HepG2 (cell line): ENCODE measurements around the gene ALG5. TPM values are rescaled to one million over a fixed set of nuclear protein-coding genes. Genes with fewer than 3 reads are reported as not detected.

Experiments used
- ATAC-seq: fragments of 200-7000 bp; cut with Tn5 transposase; 3 replicates; pipeline ENCODE4 v1.9.1; 2020; ENCODE audit warnings: mild to moderate bottlenecking, moderate library complexity
- BruUV-seq: library from RNA; stranded (reverse); fragments of 400-500 nt; replicated peaks from 2 replicates; lab custom pipeline; 2021; lab: Mats Ljungman, UMichigan
- CTCF ChIA-PET: fragments of 300-600 bp; formaldehyde crosslinking; extraction: SDS; loops from one replicate; lab custom pipeline; 2021; ENCODE audit warnings: low total read pairs, inconsistent platforms, low intra/inter-chr PET ratio; lab: Yijun Ruan, JAX
- POLR2A ChIA-PET: fragments of 350-600 bp; sonication (Branson Sonifier 250); formaldehyde crosslinking; loops from one replicate; lab custom pipeline; 2020; ENCODE audit warnings: antibody characterized with exemption, inconsistent platforms; lab: Yijun Ruan, JAX
- DNase-seq: peaks from one replicate; pipeline ENCODE4 v3.0.0-alpha.2; 2015; ENCODE audit warnings: low spot score
- FAIRE-seq: peaks from 3 replicates; lab custom pipeline; 2011; peaks lifted over from hg19 to GRCh38; lab: Jason Lieb, UNC
- H2AFZ ChIP-seq: one replicate; pipeline ENCODE4 v1.6.1; 2011; ENCODE audit warnings: low read length, inconsistent platforms
- H3K27ac ChIP-seq: fragments of 300-600 bp; 3 replicates; pipeline ENCODE4 v1.8.0; 2011; ENCODE audit warnings: mixed run types, mild to moderate bottlenecking, mixed read lengths, low read length, inconsistent platforms; ENCODE audit not compliant: insufficient read depth; ENCODE audit errors: extremely low read length
- H3K27me3 ChIP-seq, 2 experiments: fragments of 200-600 bp in 1 of 2; 2 replicates in 1 of 2; 3 replicates in 1 of 2; pipeline versions ENCODE4 v1.6.0 to v1.8.0; 2011; ENCODE audit warnings: low read length in 2 of 2, mild to moderate bottlenecking in 2 of 2, moderate library complexity in 2 of 2, inconsistent platforms in 1 of 2; ENCODE audit not compliant: insufficient read depth in 2 of 2, control insufficient read depth in 1 of 2
- H3K36me3 ChIP-seq, 2 experiments: fragments of 200-600 bp in 1 of 2; replicated peaks in 1 of 2; 2 replicates in 1 of 2; 3 replicates in 1 of 2; pipeline versions ENCODE4 v1.5.1 to v1.8.0; 2011; ENCODE audit warnings: low read length in 2 of 2, inconsistent platforms in 1 of 2; ENCODE audit not compliant: insufficient read depth in 2 of 2, control insufficient read depth in 1 of 2
- H3K4me1 ChIP-seq: 2 replicates; pipeline ENCODE4 v1.5.1; 2012; ENCODE audit warnings: low read length, inconsistent platforms; ENCODE audit not compliant: insufficient read depth
- H3K4me2 ChIP-seq: 2 replicates; pipeline ENCODE4 v1.6.0; 2011; ENCODE audit warnings: low read depth, low read length, inconsistent platforms
- H3K4me3 ChIP-seq, 3 experiments: fragments of 200-600 bp in 1 of 3; sonication (generic), shearing (Covaris generic) in 1 of 3; replicated peaks in 1 of 3; 2 replicates each; pipeline ENCODE4 v1.5.1; 2011 to 2016; ENCODE audit warnings: low read length in 3 of 3, inconsistent platforms in 2 of 3, low read depth in 2 of 3, mild to moderate bottlenecking in 2 of 3, control low read depth in 1 of 3, mixed read lengths in 1 of 3; ENCODE audit not compliant: insufficient read depth in 1 of 3
- H3K79me2 ChIP-seq: one replicate; pipeline ENCODE4 v1.6.1; 2011; ENCODE audit warnings: low read length, inconsistent platforms; ENCODE audit not compliant: insufficient read depth
- H3K9ac ChIP-seq: 2 replicates; pipeline ENCODE4 v1.6.0; 2011; ENCODE audit warnings: mild to moderate bottlenecking, low read depth, low read length, inconsistent platforms; ENCODE audit not compliant: insufficient read depth
- H3K9me3 ChIP-seq: 2 replicates; pipeline ENCODE4 v1.5.1; 2012; ENCODE audit warnings: mild to moderate bottlenecking, low read length
- H4K20me1 ChIP-seq: 2 replicates; pipeline ENCODE4 v1.6.0; 2011; ENCODE audit warnings: inconsistent platforms, mild to moderate bottlenecking, low read length, moderate library complexity; ENCODE audit not compliant: insufficient read depth
- ARNTL ChIP-seq: sonication (generic); formaldehyde crosslinking; IDR thresholded peaks from 2 replicates; pipeline ENCODE4 v1.4.0; 2020; ENCODE audit warnings: mild to moderate bottlenecking, missing genetic modification reagents
- CEBPG ChIP-seq: IDR thresholded peaks from 2 replicates; pipeline ENCODE4 v1.6.1; 2016
- ETV5 ChIP-seq: IDR thresholded peaks from 2 replicates; pipeline ENCODE4 v1.6.1; 2018; ENCODE audit warnings: missing biosample characterization, missing genetic modification reagents, inconsistent platforms, borderline replicate concordance
- GPN1 ChIP-seq: sonication (generic); formaldehyde crosslinking; IDR thresholded peaks from 2 replicates; pipeline ENCODE4 v1.5.1; 2020; ENCODE audit warnings: missing genetic modification reagents, borderline replicate concordance
- GTF2F1 ChIP-seq: fragments of 150-350 bp; IDR thresholded peaks from 2 replicates; pipeline ENCODE4 v1.6.1; 2014; ENCODE audit warnings: low read length
- HOXA3 ChIP-seq: sonication (generic); formaldehyde crosslinking; IDR thresholded peaks from 2 replicates; pipeline ENCODE4 v1.5.0; 2020; ENCODE audit warnings: missing genetic modification reagents
- KAT8 ChIP-seq: IDR thresholded peaks from 2 replicates; pipeline ENCODE4 v1.6.1; 2016; ENCODE audit warnings: missing genetic modification reagents, missing compliant biosample characterization
- MEIS2 ChIP-seq: sonication (generic); formaldehyde crosslinking; IDR thresholded peaks from 2 replicates; pipeline ENCODE4 v1.9.0; 2021; ENCODE audit warnings: mild to moderate bottlenecking, missing genetic modification reagents
- MTA1 ChIP-seq: sonication (generic); formaldehyde crosslinking; IDR thresholded peaks from 2 replicates; pipeline ENCODE4 v1.4.0; 2020; ENCODE audit warnings: missing genetic modification reagents, mild to moderate bottlenecking, borderline replicate concordance
- MXD4 ChIP-seq: IDR thresholded peaks from 2 replicates; pipeline ENCODE4 v1.6.1; 2016; ENCODE audit warnings: mild to moderate bottlenecking, missing biosample characterization, missing genetic modification reagents
- NCOA2 ChIP-seq: sonication (generic); formaldehyde crosslinking; IDR thresholded peaks from 2 replicates; pipeline ENCODE4 v1.8.0; 2022; ENCODE audit warnings: inconsistent platforms
- POLR2A ChIP-seq, 2 experiments: IDR thresholded peaks; 2 replicates each; pipeline ENCODE4 v1.6.1; 2011; ENCODE audit warnings: low read depth in 2 of 2, low read length in 2 of 2, mild to moderate bottlenecking in 1 of 2, moderate library complexity in 1 of 2; ENCODE audit not compliant: insufficient read depth in 1 of 2
- RAD21 ChIP-seq: fragments of 450-650 bp; formaldehyde crosslinking; IDR thresholded peaks from 2 replicates; pipeline ENCODE4 v1.5.0; 2020; ENCODE audit warnings: mild to moderate bottlenecking
- REPIN1 ChIP-seq: sonication (generic); formaldehyde crosslinking; IDR thresholded peaks from 2 replicates; pipeline ENCODE4 v1.8.0; 2022; ENCODE audit warnings: missing genetic modification reagents, low read depth, mild to moderate bottlenecking, borderline replicate concordance
- SALL1 ChIP-seq: sonication (generic); formaldehyde crosslinking; IDR thresholded peaks from 2 replicates; pipeline ENCODE4 v1.8.0; 2022; ENCODE audit warnings: mild to moderate bottlenecking, missing genetic modification reagents
- SAP130 ChIP-seq: IDR thresholded peaks from 2 replicates; pipeline ENCODE4 v1.6.1; 2016; ENCODE audit warnings: low read depth
- SKI ChIP-seq: fragments of 450-650 bp; IDR thresholded peaks from one replicate; pipeline ENCODE4 v1.6.1; 2018; ENCODE audit warnings: mild to moderate bottlenecking; ENCODE audit not compliant: partially characterized antibody
- ZFX ChIP-seq: sonication (generic); formaldehyde crosslinking; IDR thresholded peaks from 2 replicates; pipeline ENCODE4 v1.4.0; 2020; ENCODE audit warnings: mild to moderate bottlenecking, low read depth, missing genetic modification reagents, moderate library complexity
- ZFY ChIP-seq: sonication (generic); formaldehyde crosslinking; IDR thresholded peaks from 2 replicates; pipeline ENCODE4 v1.4.0; 2020; ENCODE audit warnings: missing genetic modification reagents
- ZNF10 ChIP-seq: sonication (generic); formaldehyde crosslinking; IDR thresholded peaks from 2 replicates; pipeline ENCODE4 v1.4.0; 2020; ENCODE audit warnings: mild to moderate bottlenecking, low read depth, missing genetic modification reagents, borderline replicate concordance
- ZNF205 ChIP-seq: IDR thresholded peaks from 2 replicates; pipeline ENCODE4 v1.6.1; 2018; ENCODE audit warnings: missing biosample characterization, missing genetic modification reagents
- WGBS: methylation state at CpG from one replicate; pipeline ENCODE4 v1.1.6; 2017; ENCODE audit warnings: low lambda C conversion rate; 5-methylcytosine and 5-hydroxymethylcytosine counted together
- in situ Hi-C: cut with HindIII; loops from 2 replicates; pipeline ENCODE4 v1.10.0; 2017; ENCODE audit warnings: low pct_unique_long_range_greater_than_20kb; ENCODE audit not compliant: extremely low pct_ligation_motif_present
- intact Hi-C: fragments of 100-400 bp; cut with micrococcal nuclease; formaldehyde crosslinking; loops from one replicate; pipeline ENCODE4 v1.10.0; 2022; ENCODE audit not compliant: unreplicated experiment
- polyA plus RNA-seq, 8 experiments: library from polyadenylated mRNA; depleted of rRNA in 3 of 8; stranded (reverse) in 7 of 8; unstranded in 1 of 8; fragments of >200 nt; fragmentation: Illumina TruSeq in 4 of 8; extraction: Trizol in 4 of 8; gene quantifications; 2 replicates each; pipeline versions ENCODE4 v1.2.1 to v1.2.3, GENCODE V29; 2011 to 2016; ENCODE audit warnings: low read depth in 4 of 8, missing spikeins in 1 of 8, mixed read lengths in 1 of 8; ENCODE audit not compliant: insufficient read depth in 1 of 8
- total RNA-seq, 5 experiments: library from RNA; depleted of rRNA; stranded (reverse); fragments of >200 nt; fragmentation: Illumina TruSeq; extraction: Trizol; gene quantifications; 2 replicates each; pipeline ENCODE4 v1.2.3, GENCODE V29; 2016; ENCODE audit warnings: low read depth in 1 of 5

ALG5 gene
- total and polyA plus RNA-seq, 2 of the 13 experiments (the other 11 are each of a cell fraction or from before 2014, with no cell fraction given) = 27.8 to 51.1 TPM

DNA sequence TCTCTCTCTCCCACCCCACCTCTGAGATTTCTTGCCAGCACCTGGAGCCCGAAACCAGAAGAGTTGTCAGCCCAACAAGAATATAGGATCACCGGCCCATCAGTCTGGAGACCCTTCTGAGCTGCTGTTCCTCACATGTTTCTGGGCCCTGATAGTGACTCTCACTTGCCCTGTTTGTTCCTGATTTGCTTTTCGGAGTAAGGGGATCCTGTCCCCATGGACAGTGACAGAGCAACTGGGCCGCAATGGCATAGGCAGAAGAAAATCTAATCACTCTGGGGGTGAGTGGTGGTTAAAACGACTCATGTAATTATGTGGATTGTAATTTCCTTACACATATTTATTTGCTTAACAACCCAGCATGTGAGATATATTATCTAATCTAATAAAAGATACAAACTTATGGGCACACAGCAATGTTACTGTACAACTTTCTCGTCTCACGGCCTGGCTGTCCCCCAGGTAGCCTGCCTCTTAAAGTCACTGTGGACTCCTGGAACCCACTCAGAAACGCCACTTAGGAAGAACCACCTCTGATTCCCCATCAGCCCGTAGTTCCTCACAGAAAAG lies 78.4 kb downstream of the ALG5 start:
- POLR2A ChIA-PET = no interaction called here
- peak overlapping the region; percentile 44 to 82 (median 69); a peak in 5 of 6 replicates for H3K4me3 ChIP-seq
- H3K4me2 ChIP-seq = peak overlapping the region; percentile 76
- DNase-seq (no peak), FAIRE-seq (no peak), ATAC-seq (no peak; the same call in 2 of the 3 replicates)
- CTCF ChIA-PET = no interaction called here
- WGBS = 68% methylated on average over 8 of the region's 9 CpGs
- peaks cover 60% of the 10 kb centered on the region for H3K4me1 ChIP-seq
- in situ Hi-C loops = loop anchor here (5.0 kb wide), 1 partner anchor 38 kb away; no protein-coding TSS in a partner anchor
- H3K27ac ChIP-seq = peak overlapping the region; percentile 21
- H3K79me2 ChIP-seq = peaks cover 32% of the 10 kb centered on the region
- H3K36me3 ChIP-seq = no peaks in the 10 kb centered on the region
- peak overlapping the region; percentile 58 for H3K9ac ChIP-seq
- peak overlapping the region; percentile 39 for H2AFZ ChIP-seq
- BruUV-seq = TSS peak; percentile 89
- no peaks in the 10 kb centered on the region for H3K27me3 ChIP-seq
- no peak for TF ChIP-seq NCOA2 (CRISPR knock-in tag)
- TF ChIP-seq REPIN1 (CRISPR knock-in tag) = no peak
- TF ChIP-seq ZNF10 = no peak
- TF ChIP-seq ZNF205 = no peak
- TF ChIP-seq KAT8 = no peak
- no peak for TF ChIP-seq GTF2F1
- TF ChIP-seq MXD4 (CRISPR knock-in tag) = no peak
- no peaks in the 10 kb centered on the region for H3K9me3 ChIP-seq
- intact Hi-C loops = no loop called here
- H4K20me1 ChIP-seq = no peaks in the 10 kb centered on the region

- in situ Hi-C loops (loop anchor here (5.0 kb wide), 1 partner anchor 38 kb away; no protein-coding TSS in a partner anchor), intact Hi-C loops (loop anchor here (1.0 kb wide), 2 partner anchors 37 to 62 kb away; no protein-coding TSS in a partner anchor)
- peaks cover 34% of the 10 kb centered on the region for H3K79me2 ChIP-seq
- no peaks in the 10 kb centered on the region for H3K9me3 ChIP-seq
- no peaks in the 10 kb centered on the region for H3K27me3 ChIP-seq
- ChIA-PET CTCF (no interaction called here), POLR2A (interaction anchor here (0.7 to 1.3 kb wide), 2 partner anchors 36 to 38 kb away, joined by 3 to 6 read pairs; no protein-coding TSS in a partner anchor)
- H3K9ac ChIP-seq = peak within 1 kb of the TSS; percentile 78
- peak within 1 kb of the TSS; percentile 69 to 82 (median 80) for H3K4me3 ChIP-seq
- BruUV-seq = no TSS peak
- peak; percentile 50 for DNase-seq
- peaks cover 60% of the 10 kb centered on the region for H3K4me1 ChIP-seq
- WGBS = 0% methylated on average over 13 of the region's 104 CpGs
- H3K4me2 ChIP-seq = peak within 1 kb of the TSS; percentile 88
- peak within 1 kb of the TSS; percentile 70 for H3K27ac ChIP-seq
- peak within 1 kb of the TSS; percentile 39 for H2AFZ ChIP-seq
- no peaks in the 10 kb centered on the region for H4K20me1 ChIP-seq
- ATAC-seq = peak; percentile 77
- FAIRE-seq = no peak
- H3K36me3 ChIP-seq = no peaks in the 10 kb centered on the region
- no peak for TF ChIP-seq GPN1 (CRISPR knock-in tag)
- no peak for TF ChIP-seq CEBPG (CRISPR knock-in tag)
- TF ChIP-seq HOXA3 = peak; percentile 35; the same call in 1 of the 2 replicates
- TF ChIP-seq ARNTL (CRISPR knock-in tag) = 0 out of 2 replicates have a peak, but pooled peaks have one; percentile 0
- TF ChIP-seq SAP130 = no peak
- peak; percentile 9; the same call in 1 of the 2 replicates for TF ChIP-seq MTA1 (CRISPR knock-in tag)
- TF ChIP-seq MEIS2 (CRISPR knock-in tag) = peak; percentile 33; the same call in 1 of the 2 replicates
- 0 out of 4 replicates have a peak, but pooled peaks of 1 of the 2 experiments have one; percentile 19 for TF ChIP-seq POLR2A (IDR thresholded peaks at IDR 0.05; ENCODE audit: insufficient read depth in 1 of 2, low read depth in 2 of 2, low read length in 2 of 2)
- TF ChIP-seq SALL1 = 0 out of 2 replicates have a peak, but pooled peaks have one; percentile 24
- peak; percentile 18; the same call in 1 of the 2 replicates for TF ChIP-seq ZFX (CRISPR knock-in tag)
- TF ChIP-seq ZFY = peak; percentile 7; the same call in 1 of the 2 replicates
- no peak for TF ChIP-seq ETV5
- TF ChIP-seq RAD21 (CRISPR knock-in tag) = peak; percentile 52
- TF ChIP-seq SKI = peak; percentile 84
Observed at GRCh38 chr13:36919833-36920615, 79.1 kb downstream of the ALG5 start, which contains the start of gene SMAD9. Gene SMAD9 (minus strand): TSS chr13:36920238. CDS start chr13:36879689, 40,549 bp downstream.
